Measurements from ENCODE around the gene ADAD2.

DNA sequence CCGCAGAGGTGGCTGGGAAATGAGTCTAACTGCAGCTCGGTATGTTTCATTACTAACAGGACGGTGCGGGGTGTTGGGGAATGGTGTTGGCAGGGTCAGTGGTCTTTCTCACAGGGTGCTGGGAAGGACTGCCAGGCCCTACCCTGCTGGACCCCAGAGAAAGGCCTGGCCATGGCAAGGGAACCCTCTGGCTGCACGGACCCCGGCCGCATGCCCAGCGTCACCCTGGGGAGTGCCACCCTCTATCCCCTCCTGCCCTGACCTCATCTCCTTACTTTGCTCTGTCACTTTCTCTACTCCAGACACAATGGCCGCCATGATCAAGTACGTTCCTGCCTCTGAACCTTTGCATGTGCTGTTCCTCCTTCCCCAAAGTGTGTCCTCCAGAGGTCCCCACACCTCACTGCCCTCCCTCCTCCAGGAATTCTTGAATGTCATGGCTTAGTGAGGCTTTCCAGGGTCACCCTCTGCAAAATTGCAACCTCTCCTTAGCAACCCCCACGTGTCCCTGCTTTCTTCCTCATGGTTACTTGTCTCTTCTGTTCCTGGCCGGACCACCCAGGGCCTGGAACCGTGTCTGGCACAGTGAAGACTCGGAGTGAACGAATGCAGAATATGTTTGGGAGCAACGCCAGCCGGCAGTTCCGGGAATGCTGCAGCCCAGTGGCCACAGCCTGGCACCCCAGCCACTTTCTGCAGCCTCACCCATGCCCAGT is 15.2 kb downstream of the ADAD2 start:
- TF ChIP-seq CTCF (conservative IDR thresholded peaks at IDR 0.05; ENCODE audit: low read length): no peak
- TF ChIP-seq EZH2phosphoT487 (IDR thresholded peaks at IDR 0.05; ENCODE audit: borderline replicate concordance, low read depth, low read length): no peak
